Nephron (organoid): ENCODE results near the gene KLHL26.

Source experiments
- H3K27ac Mint-ChIP-seq, 3 experiments: 2 replicates each; pipeline ENCODE4 v1.8.0; 2020; ENCODE audit warnings: mixed read lengths in 3 of 3, mild to moderate bottlenecking in 2 of 3, moderate library complexity in 1 of 3
- H3K27me3 Mint-ChIP-seq: 2 replicates; pipeline ENCODE4 v1.8.0; 2021; ENCODE audit warnings: low read depth, mild to moderate bottlenecking, moderate library complexity, mixed read lengths
- H3K36me3 Mint-ChIP-seq: 2 replicates; pipeline ENCODE4 v1.8.0; 2020; ENCODE audit warnings: low read depth, mixed read lengths
- H3K4me1 Mint-ChIP-seq: 2 replicates; pipeline ENCODE4 v1.8.0; 2020; ENCODE audit warnings: mixed read lengths
- H3K4me3 Mint-ChIP-seq, 3 experiments: 2 replicates each; pipeline ENCODE4 v1.8.0; 2020; ENCODE audit warnings: mild to moderate bottlenecking in 3 of 3, mixed read lengths in 3 of 3, moderate library complexity in 2 of 3
- H3K9me3 Mint-ChIP-seq: 2 replicates; pipeline ENCODE4 v1.8.0; 2020; ENCODE audit warnings: mixed read lengths
- CTCF ChIP-seq, 3 experiments: fragments of 200-600 bp; sonication (generic); IDR thresholded peaks; one replicate each; pipeline ENCODE4 v1.5.0; 2021; ENCODE audit warnings: antibody characterized with exemption in 3 of 3; ENCODE audit not compliant: unreplicated experiment in 3 of 3

The KLHL26 gene

GRCh38 chr19:18644196-18645034 lies 7.6 kb downstream of the KLHL26 start:
- Mint-ChIP-seq H3K9me3 (no peaks in the 10 kb centered on the region), H3K4me1 (peaks cover 24% of the 10 kb centered on the region), H3K27ac (no peak overlapping the region), H3K27me3 (peaks cover 16% of the 10 kb centered on the region), H3K36me3 (peaks cover 4% of the 10 kb centered on the region), H3K4me3 (no peak overlapping the region)
- no peak for TF ChIP-seq CTCF (IDR thresholded peaks at IDR 0.05; ENCODE audit: unreplicated experiment in 3 of 3)

- peaks cover 31% of the 10 kb centered on the region for H3K4me1 Mint-ChIP-seq
These were observed 8.2 kb downstream of the KLHL26 start for GRCh38 chr19:18645035-18645511.

GRCh38 chr19:18646535-18647370 lies 9.9 kb downstream of the KLHL26 start:
- Mint-ChIP-seq H3K36me3 (peaks cover 4% of the 10 kb centered on the region), H3K27me3 (peaks cover 23% of the 10 kb centered on the region), H3K27ac (peak overlapping the region; percentile 21 to 47 (median 46)), H3K4me3 (peak overlapping the region in 2 of 3 experiments; percentile 7 to 52), H3K4me1 (peaks cover 48% of the 10 kb centered on the region), H3K9me3 (no peaks in the 10 kb centered on the region)
- no peak for TF ChIP-seq CTCF (IDR thresholded peaks at IDR 0.05; ENCODE audit: unreplicated experiment in 3 of 3)

More at GRCh38 chr19:18645035-18645511, 8.2 kb downstream of the KLHL26 start:
- H3K4me3 Mint-ChIP-seq = no peak overlapping the region
- no peak for TF ChIP-seq CTCF (IDR thresholded peaks at IDR 0.05; ENCODE audit: unreplicated experiment in 3 of 3)
- no peaks in the 10 kb centered on the region for H3K9me3 Mint-ChIP-seq
- H3K27ac Mint-ChIP-seq = no peak overlapping the region
- H3K36me3 Mint-ChIP-seq = peaks cover 4% of the 10 kb centered on the region
- H3K27me3 Mint-ChIP-seq = peaks cover 22% of the 10 kb centered on the region

GRCh38 chr19:18647371-18647767 lies 10.5 kb downstream of the KLHL26 start:
- peaks cover 4% of the 10 kb centered on the region for H3K36me3 Mint-ChIP-seq
- peaks cover 51% of the 10 kb centered on the region for H3K4me1 Mint-ChIP-seq
- peak overlapping the region; percentile 21 to 47 (median 46) for H3K27ac Mint-ChIP-seq
- peak overlapping the region in 1 of 3 experiments; percentile 7 for H3K4me3 Mint-ChIP-seq
- H3K27me3 Mint-ChIP-seq = peaks cover 23% of the 10 kb centered on the region
- TF ChIP-seq CTCF (IDR thresholded peaks at IDR 0.05; ENCODE audit: unreplicated experiment in 3 of 3) = no peak
- H3K9me3 Mint-ChIP-seq = no peaks in the 10 kb centered on the region

GRCh38 chr19:18647807-18648206 lies 11.0 kb downstream of the KLHL26 start:
- Mint-ChIP-seq H3K27ac (peak overlapping the region; percentile 21 to 70 (median 58)), H3K4me1 (peaks cover 51% of the 10 kb centered on the region), H3K4me3 (peak overlapping the region in 1 of 3 experiments; percentile 7), H3K27me3 (peaks cover 24% of the 10 kb centered on the region), H3K36me3 (peaks cover 4% of the 10 kb centered on the region), H3K9me3 (no peaks in the 10 kb centered on the region)
- TF ChIP-seq CTCF (IDR thresholded peaks at IDR 0.05; ENCODE audit: unreplicated experiment in 3 of 3) = no peak
